MCF 10A (cell line): ENCODE measurements around the gene ATF7IP. TPM values are rescaled to one million over a fixed set of nuclear protein-coding genes. Genes with fewer than 3 reads are reported as not detected.

Source experiments
- BruUV-seq: library from RNA; stranded (reverse); fragments of 400-500 nt; replicated peaks from 2 replicates; lab custom pipeline; 2021; lab: Mats Ljungman, UMichigan
- CTCF ChIA-PET: fragments of 300-600 bp; sonication (Branson Sonifier 250); formaldehyde crosslinking; extraction: SDS; loops from one replicate; lab custom pipeline; 2021; ENCODE audit warnings: antibody characterized with exemption, inconsistent platforms; lab: Yijun Ruan, JAX
- POLR2A ChIA-PET: fragments of 300-600, 350-650 bp; sonication (Branson Sonifier 250); formaldehyde crosslinking; extraction: SDS; loops from one replicate; lab custom pipeline; 2020; ENCODE audit warnings: antibody characterized with exemption, inconsistent platforms; lab: Yijun Ruan, JAX
- DNase-seq: peaks from one replicate; pipeline ENCODE4 v3.0.0-alpha.2; 2018; ENCODE audit not compliant: unreplicated experiment
- H3K27ac Mint-ChIP-seq: one replicate; pipeline ENCODE4 v1.8.0; 2022; ENCODE audit warnings: mild to moderate bottlenecking, low read depth, mixed read lengths; ENCODE audit not compliant: unreplicated experiment
- H3K27me3 Mint-ChIP-seq: one replicate; pipeline ENCODE4 v1.8.0; 2022; ENCODE audit warnings: mixed read lengths; ENCODE audit not compliant: insufficient read depth, unreplicated experiment
- H3K36me3 Mint-ChIP-seq: one replicate; pipeline ENCODE4 v1.8.0; 2022; ENCODE audit warnings: mild to moderate bottlenecking, moderate library complexity, mixed read lengths; ENCODE audit not compliant: insufficient read depth, unreplicated experiment
- H3K4me1 Mint-ChIP-seq: one replicate; pipeline ENCODE4 v1.8.0; 2022; ENCODE audit warnings: mixed read lengths; ENCODE audit not compliant: insufficient read depth, unreplicated experiment
- H3K4me3 Mint-ChIP-seq: one replicate; pipeline ENCODE4 v1.8.0; 2022; ENCODE audit warnings: mild to moderate bottlenecking, moderate library complexity, mixed read lengths; ENCODE audit not compliant: unreplicated experiment
- H3K9me3 Mint-ChIP-seq: one replicate; pipeline ENCODE4 v1.8.0; 2022; ENCODE audit warnings: mixed read lengths; ENCODE audit not compliant: unreplicated experiment
- intact Hi-C: fragments of 100-400 bp; cut with micrococcal nuclease; formaldehyde crosslinking; loops from 2 replicates; pipeline ENCODE4 v1.14.1; 2022
- total RNA-seq: library from RNA; stranded (reverse); gene quantifications from 2 replicates; pipeline ENCODE4 v1.2.3, GENCODE V29; 2022
- TF ChIP-seq, protein P1 (sequence below): fragments of 200-600 bp; IDR thresholded peaks from one replicate; pipeline ENCODE4 v1.8.0; 2022; ENCODE audit warnings: antibody characterized with exemption, mild to moderate bottlenecking; ENCODE audit not compliant: unreplicated experiment

ATF7IP gene
- total RNA-seq, 1 experiment from 2014 or later = 29.4 TPM

DNA sequence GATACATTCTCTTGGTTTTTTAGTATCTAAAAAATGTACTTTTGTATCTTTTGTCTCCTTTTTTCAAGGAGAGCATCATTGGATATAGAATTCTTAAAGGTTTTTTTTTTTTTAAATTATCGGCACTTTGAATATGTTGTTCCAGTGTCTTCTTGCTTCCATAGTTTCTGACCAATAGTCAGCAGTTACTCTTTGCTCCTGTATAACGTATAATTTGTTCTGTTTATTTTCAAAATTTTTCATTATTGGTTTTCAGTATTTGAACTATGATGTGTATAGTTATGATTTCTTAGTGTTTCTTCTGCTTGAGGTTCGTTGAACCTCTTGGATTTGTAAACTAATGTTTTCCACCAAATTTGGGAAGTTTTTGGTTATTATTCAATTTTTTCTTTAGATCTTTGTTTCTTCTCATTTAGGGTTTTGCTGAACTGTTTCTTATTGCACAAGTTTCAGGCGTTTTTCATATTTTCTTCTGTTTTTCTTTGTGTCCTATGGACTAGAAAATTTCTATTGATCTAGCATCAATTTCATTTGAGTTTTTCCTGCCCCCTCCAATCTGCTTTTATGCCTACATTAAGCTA, 108.3 kb downstream of the ATF7IP start:
- ChIA-PET CTCF (interaction anchor here (0.6 to 1.5 kb wide), 2 partner anchors 43 to 236 kb away, joined by 3 read pairs; no protein-coding TSS in a partner anchor), POLR2A (interaction anchor here (0.6 to 0.7 kb wide), 2 partner anchors 16 to 151 kb away, joined by 3 to 4 read pairs; no protein-coding TSS in a partner anchor)
- Mint-ChIP-seq H3K36me3 (peaks cover 79% of the 10 kb centered on the region), H3K4me1 (no peaks in the 10 kb centered on the region), H3K4me3 (no peak overlapping the region), H3K27me3 (no peaks in the 10 kb centered on the region), H3K27ac (no peak overlapping the region), H3K9me3 (peaks cover 28% of the 10 kb centered on the region)
- DNase-seq = peak; percentile 31
- no TSS peak for BruUV-seq
- intact Hi-C loops = no loop called here
- TF ChIP-seq, protein P1, sequence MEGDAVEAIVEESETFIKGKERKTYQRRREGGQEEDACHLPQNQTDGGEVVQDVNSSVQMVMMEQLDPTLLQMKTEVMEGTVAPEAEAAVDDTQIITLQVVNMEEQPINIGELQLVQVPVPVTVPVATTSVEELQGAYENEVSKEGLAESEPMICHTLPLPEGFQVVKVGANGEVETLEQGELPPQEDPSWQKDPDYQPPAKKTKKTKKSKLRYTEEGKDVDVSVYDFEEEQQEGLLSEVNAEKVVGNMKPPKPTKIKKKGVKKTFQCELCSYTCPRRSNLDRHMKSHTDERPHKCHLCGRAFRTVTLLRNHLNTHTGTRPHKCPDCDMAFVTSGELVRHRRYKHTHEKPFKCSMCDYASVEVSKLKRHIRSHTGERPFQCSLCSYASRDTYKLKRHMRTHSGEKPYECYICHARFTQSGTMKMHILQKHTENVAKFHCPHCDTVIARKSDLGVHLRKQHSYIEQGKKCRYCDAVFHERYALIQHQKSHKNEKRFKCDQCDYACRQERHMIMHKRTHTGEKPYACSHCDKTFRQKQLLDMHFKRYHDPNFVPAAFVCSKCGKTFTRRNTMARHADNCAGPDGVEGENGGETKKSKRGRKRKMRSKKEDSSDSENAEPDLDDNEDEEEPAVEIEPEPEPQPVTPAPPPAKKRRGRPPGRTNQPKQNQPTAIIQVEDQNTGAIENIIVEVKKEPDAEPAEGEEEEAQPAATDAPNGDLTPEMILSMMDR = no peak

DNA sequence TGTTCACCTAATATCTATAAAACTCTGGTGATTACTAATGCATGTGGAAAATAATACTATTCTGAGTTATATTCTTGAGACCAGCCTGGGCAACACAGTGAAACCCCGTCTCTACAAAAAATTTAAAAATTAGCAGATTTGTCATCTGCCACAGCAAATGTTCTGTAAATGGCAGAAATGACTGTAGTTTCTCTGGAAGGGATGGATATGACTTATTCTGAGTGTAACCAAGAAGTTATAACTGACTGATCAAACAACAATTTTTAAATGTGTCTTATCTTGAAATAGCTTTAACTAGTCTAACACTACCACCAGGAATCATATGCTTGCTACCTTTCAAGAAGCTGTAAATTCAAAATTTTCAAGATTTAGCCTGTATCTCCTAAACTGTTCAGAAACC, 113.5 kb downstream of the ATF7IP start:
- Mint-ChIP-seq H3K27ac (no peak overlapping the region), H3K36me3 (peaks cover 74% of the 10 kb centered on the region), H3K27me3 (no peaks in the 10 kb centered on the region), H3K9me3 (peaks cover under 1% of the 10 kb centered on the region), H3K4me1 (no peaks in the 10 kb centered on the region), H3K4me3 (no peak overlapping the region)
- intact Hi-C loops = no loop called here
- CTCF ChIA-PET = interaction anchor here (1.4 kb wide), 1 partner anchor 241 kb away, joined by 3 read pairs; no protein-coding TSS in a partner anchor
- POLR2A ChIA-PET = no interaction called here
- TF ChIP-seq, protein P1 = no peak
- BruUV-seq = no TSS peak
- no peak for DNase-seq

DNA sequence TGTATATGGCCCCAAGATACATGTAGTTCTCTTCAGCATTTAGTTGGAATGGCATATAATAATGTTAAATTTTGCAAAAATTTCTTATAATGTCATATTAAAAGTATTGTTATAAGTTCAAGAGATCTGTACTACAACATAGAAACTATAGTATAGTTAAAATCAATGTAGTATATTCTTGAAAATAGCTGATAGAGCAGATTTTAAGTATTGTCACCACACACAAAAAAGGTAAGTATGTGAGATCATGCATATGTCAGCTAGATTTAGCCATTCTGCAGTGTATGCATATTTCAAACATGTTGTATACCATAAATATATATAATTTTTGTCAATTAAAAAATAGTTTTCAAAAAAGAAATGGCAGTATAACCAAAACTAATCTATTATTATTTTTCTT, 115.7 kb downstream of the ATF7IP start:
- ChIA-PET CTCF (interaction anchor here (0.7 to 1.0 kb wide), 3 partner anchors 24 to 236 kb away, joined by 3 read pairs; no protein-coding TSS in a partner anchor), POLR2A (interaction anchor here (0.9 kb wide), 1 partner anchor 18 kb away, joined by 3 read pairs; no protein-coding TSS in a partner anchor)
- Mint-ChIP-seq H3K9me3 (no peaks in the 10 kb centered on the region), H3K27ac (no peak overlapping the region), H3K4me3 (no peak overlapping the region), H3K27me3 (no peaks in the 10 kb centered on the region), H3K4me1 (no peaks in the 10 kb centered on the region), H3K36me3 (peaks cover 73% of the 10 kb centered on the region)
- DNase-seq = no peak
- intact Hi-C loops = no loop called here
- BruUV-seq = no TSS peak
- TF ChIP-seq, protein P1 = no peak

DNA sequence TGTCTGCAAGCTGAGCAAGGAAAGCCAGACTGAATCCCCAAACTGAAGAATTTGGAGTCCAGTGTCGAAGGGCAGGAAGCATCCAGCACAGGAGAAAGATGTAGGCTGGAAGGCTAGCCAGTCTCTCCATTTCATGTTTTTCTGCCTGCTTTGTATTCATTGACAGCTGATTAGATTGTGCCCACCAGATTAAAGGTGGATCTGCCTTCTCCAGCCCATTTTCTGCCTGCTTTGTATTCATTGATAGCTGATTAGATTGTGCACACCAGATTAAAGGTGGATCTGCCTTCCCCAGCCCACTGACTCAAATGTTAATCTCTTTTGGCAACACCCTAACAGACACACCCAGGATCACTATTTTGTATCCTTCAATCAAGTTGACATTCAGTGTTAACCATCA, 116.9 kb downstream of the ATF7IP start:
- no peak for DNase-seq
- BruUV-seq = no TSS peak
- Mint-ChIP-seq H3K36me3 (peaks cover 77% of the 10 kb centered on the region), H3K27ac (no peak overlapping the region), H3K27me3 (no peaks in the 10 kb centered on the region), H3K4me3 (no peak overlapping the region), H3K9me3 (no peaks in the 10 kb centered on the region), H3K4me1 (no peaks in the 10 kb centered on the region)
- TF ChIP-seq, protein P1 = no peak
- intact Hi-C loops = no loop called here
- ChIA-PET POLR2A (no interaction called here), CTCF (interaction anchor here (0.6 kb wide), 1 partner anchor 51 kb away, joined by 3 read pairs; no protein-coding TSS in a partner anchor)
